Endothelial cell (in vitro differentiated cells): ENCODE data around the gene ZNF670. TPM values are rescaled to one million over a fixed set of nuclear protein-coding genes. Genes with fewer than 3 reads are reported as not detected.

Experiments used
- DNase-seq: peaks from one replicate; pipeline ENCODE4 v3.0.0; 2021; ENCODE audit warnings: low spot score
- H3K27ac Mint-ChIP-seq: one replicate; pipeline ENCODE4 v1.8.0; 2021; ENCODE audit warnings: mixed read lengths, inconsistent platforms; ENCODE audit not compliant: unreplicated experiment
- H3K27me3 Mint-ChIP-seq: one replicate; pipeline ENCODE4 v1.8.0; 2021; ENCODE audit warnings: mild to moderate bottlenecking, moderate library complexity, mixed read lengths, inconsistent platforms; ENCODE audit not compliant: unreplicated experiment
- H3K36me3 Mint-ChIP-seq: one replicate; pipeline ENCODE4 v1.8.0; 2021; ENCODE audit warnings: mild to moderate bottlenecking, low read depth, mixed read lengths, inconsistent platforms; ENCODE audit not compliant: unreplicated experiment
- H3K4me1 Mint-ChIP-seq: one replicate; pipeline ENCODE4 v1.8.0; 2021; ENCODE audit warnings: mild to moderate bottlenecking, mixed read lengths, inconsistent platforms; ENCODE audit not compliant: unreplicated experiment
- H3K4me3 Mint-ChIP-seq: one replicate; pipeline ENCODE4 v1.8.0; 2021; ENCODE audit warnings: mild to moderate bottlenecking, mixed read lengths, inconsistent platforms; ENCODE audit not compliant: unreplicated experiment
- H3K9me3 Mint-ChIP-seq: one replicate; pipeline ENCODE4 v1.8.0; 2021; ENCODE audit warnings: mixed read lengths, inconsistent platforms; ENCODE audit not compliant: unreplicated experiment
- total RNA-seq: library from RNA; stranded (reverse); fragmentation: NEBNext Ultra II Directional; extraction: Animal tissue kit (Norgen Biotek cat#: 25700); gene quantifications from one replicate; pipeline ENCODE4 v1.2.1, GENCODE V29; 2021; ENCODE audit not compliant: unreplicated experiment
- TF ChIP-seq, protein P1 (sequence below): fragments of 200-600 bp; sonication (generic); IDR thresholded peaks from one replicate; pipeline ENCODE4 v1.5.0; 2021; ENCODE audit warnings: antibody characterized with exemption; ENCODE audit not compliant: unreplicated experiment

ZNF670 gene
- total RNA-seq, 1 donor from 2014 or later = 9.7 TPM

DNA sequence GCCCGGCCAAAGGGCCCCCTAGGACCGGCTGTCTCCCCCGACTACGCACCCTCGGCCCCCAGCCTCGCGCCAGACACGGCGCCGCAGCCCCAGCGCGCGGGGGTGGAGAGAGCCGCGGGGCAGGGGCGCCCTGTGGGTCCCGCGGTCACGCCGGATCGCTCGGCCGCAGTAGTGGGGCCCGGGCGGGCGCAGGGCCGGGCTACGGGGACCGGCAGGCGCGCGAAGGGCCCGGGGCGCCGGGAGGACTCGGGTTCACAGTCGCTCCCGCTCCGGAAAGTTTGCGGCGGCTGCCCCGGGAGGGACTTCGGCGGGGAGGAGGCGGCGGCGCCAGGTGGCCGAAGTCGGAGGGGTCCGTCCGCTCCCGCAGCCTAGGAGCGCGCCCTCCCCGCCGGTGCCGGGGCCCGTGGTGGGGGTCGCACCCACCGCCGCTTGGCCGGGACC is 32.7 kb upstream of the ZNF670 start:
- TF ChIP-seq, protein P1, sequence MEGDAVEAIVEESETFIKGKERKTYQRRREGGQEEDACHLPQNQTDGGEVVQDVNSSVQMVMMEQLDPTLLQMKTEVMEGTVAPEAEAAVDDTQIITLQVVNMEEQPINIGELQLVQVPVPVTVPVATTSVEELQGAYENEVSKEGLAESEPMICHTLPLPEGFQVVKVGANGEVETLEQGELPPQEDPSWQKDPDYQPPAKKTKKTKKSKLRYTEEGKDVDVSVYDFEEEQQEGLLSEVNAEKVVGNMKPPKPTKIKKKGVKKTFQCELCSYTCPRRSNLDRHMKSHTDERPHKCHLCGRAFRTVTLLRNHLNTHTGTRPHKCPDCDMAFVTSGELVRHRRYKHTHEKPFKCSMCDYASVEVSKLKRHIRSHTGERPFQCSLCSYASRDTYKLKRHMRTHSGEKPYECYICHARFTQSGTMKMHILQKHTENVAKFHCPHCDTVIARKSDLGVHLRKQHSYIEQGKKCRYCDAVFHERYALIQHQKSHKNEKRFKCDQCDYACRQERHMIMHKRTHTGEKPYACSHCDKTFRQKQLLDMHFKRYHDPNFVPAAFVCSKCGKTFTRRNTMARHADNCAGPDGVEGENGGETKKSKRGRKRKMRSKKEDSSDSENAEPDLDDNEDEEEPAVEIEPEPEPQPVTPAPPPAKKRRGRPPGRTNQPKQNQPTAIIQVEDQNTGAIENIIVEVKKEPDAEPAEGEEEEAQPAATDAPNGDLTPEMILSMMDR = no peak
- Mint-ChIP-seq H3K27me3 (peaks cover 22% of the 10 kb centered on the region), H3K27ac (no peak overlapping the region), H3K9me3 (no peaks in the 10 kb centered on the region), H3K4me3 (no peak overlapping the region), H3K36me3 (peaks cover 8% of the 10 kb centered on the region), H3K4me1 (peaks cover 5% of the 10 kb centered on the region)
- DNase-seq = no peak

DNA sequence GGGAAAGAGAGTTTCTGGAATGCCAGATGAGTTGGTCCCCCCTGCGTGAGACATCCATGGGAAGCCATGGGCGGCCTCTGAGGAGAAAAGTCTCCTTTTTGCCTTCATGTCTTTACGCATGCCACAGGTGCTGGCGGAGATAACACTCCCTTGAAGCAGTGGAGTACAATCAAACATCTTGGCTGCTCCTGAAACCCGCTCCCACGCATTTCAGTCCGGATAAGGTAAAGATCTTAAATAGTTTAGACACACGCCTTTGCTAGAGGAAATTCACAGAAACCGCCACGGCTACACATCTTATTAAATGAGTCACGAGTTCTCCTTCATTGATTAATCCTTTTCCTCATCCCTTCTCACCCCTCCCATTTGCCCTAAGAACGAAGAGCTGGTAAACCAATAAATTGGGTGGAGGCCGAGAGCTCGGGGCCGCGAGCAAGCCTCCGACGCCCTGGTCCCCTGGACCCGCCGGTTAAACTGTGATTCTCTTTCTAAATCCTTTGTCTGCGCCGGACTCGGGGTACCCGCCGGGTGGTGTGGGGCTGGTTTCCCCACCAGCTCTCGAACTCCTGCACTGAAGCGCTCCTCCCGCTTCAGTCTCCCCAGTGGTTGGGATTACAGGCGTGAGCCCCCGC is 32.1 kb upstream of the ZNF670 start:
- H3K4me1 Mint-ChIP-seq = peaks cover 5% of the 10 kb centered on the region
- peaks cover 8% of the 10 kb centered on the region for H3K36me3 Mint-ChIP-seq
- TF ChIP-seq, protein P1 = no peak
- no peak for DNase-seq
- H3K27ac Mint-ChIP-seq = peak overlapping the region; percentile 20
- H3K9me3 Mint-ChIP-seq = no peaks in the 10 kb centered on the region
- peaks cover 22% of the 10 kb centered on the region for H3K27me3 Mint-ChIP-seq
- H3K4me3 Mint-ChIP-seq = peak overlapping the region; percentile 86

DNA sequence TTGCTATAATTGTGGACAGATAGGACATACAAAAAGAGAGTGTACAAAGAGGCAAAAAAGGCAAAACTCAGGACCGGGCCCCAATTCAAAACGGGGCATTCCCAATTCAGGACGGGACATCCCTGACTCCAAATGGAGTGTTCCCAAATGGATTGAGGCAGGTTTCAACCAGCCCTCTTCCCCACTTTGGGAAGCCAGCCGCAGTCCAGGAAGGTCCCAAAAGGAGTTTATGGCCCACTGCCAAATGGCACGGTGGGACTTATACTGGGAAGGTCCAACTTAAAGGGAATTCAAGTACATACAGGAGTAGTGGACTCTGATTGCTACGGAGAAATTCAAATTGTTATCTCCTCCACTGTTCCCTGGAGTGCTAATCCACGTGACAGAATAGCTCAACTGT is 29.1 kb upstream of the ZNF670 start:
- DNase-seq = no peak
- no peak overlapping the region for H3K4me3 Mint-ChIP-seq

DNA sequence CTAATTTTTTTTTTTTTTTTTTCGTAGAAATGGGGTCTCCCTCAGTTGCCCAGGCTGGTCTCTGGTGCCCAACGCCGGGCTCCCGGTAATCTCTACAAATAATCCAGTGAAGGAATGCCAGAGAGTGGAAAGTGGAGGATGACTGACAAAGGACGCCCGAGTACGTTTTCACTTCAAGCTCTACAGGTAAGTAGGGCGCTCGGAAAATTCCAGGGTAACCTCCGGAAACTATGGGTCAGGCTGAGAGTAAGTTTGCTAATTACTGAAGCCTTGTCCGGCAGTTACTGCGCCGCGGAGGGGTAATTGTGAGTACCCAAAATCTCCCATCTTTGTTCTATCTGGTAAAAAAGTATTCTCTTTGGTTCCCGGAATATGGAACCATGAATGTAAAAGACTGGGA is 27.4 kb upstream of the ZNF670 start:
- Mint-ChIP-seq H3K4me3 (no peak overlapping the region), H3K27ac (no peak overlapping the region), H3K9me3 (peaks cover 6% of the 10 kb centered on the region), H3K27me3 (peaks cover 9% of the 10 kb centered on the region), H3K4me1 (peaks cover 13% of the 10 kb centered on the region), H3K36me3 (peaks cover 30% of the 10 kb centered on the region)
- TF ChIP-seq, protein P1 = no peak
- no peak for DNase-seq

More for the DNA sequence above, 29.1 kb upstream of the ZNF670 start:
- H3K27me3 Mint-ChIP-seq = peaks cover 12% of the 10 kb centered on the region
- H3K27ac Mint-ChIP-seq = no peak overlapping the region
- peaks cover 10% of the 10 kb centered on the region for H3K4me1 Mint-ChIP-seq
- H3K36me3 Mint-ChIP-seq = peaks cover 14% of the 10 kb centered on the region
- no peaks in the 10 kb centered on the region for H3K9me3 Mint-ChIP-seq
- TF ChIP-seq, protein P1 = no peak

DNA sequence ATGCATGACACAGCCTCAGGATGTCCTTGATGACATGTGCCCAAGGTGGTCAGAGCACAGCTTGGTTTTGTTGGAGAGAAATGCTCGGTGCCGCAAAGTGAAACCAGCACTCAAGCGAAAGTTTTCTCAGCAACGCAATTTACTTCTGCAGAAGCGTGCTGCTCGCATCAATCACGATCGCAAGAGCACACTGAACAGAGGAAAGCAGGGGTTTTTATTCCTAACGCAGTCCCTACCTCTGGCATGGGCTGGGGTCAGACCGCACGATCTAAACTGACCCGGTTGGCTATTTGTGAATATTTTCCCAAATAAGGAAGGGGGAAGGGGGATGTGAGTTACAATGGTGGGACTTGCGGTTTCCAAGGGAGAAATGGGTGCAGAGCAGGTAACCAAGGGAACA is 26.4 kb upstream of the ZNF670 start:
- Mint-ChIP-seq H3K9me3 (peaks cover 14% of the 10 kb centered on the region), H3K4me1 (peaks cover 8% of the 10 kb centered on the region), H3K36me3 (peaks cover 34% of the 10 kb centered on the region), H3K27me3 (peaks cover 6% of the 10 kb centered on the region), H3K4me3 (peak overlapping the region; percentile 48), H3K27ac (no peak overlapping the region)
- TF ChIP-seq, protein P1 = no peak
- DNase-seq = no peak
